ENCODE results near the gene PRR33.

PRR33 gene

GRCh38 chr11:1931341-1932104, 39.8 kb upstream of the PRR33 start:
- Mint-ChIP-seq H3K4me1 (ENCODE audit: low read depth) (peaks cover 4% of the 10 kb centered on the region), H3K9me3 (ENCODE audit: low read depth) (no peaks in the 10 kb centered on the region), H3K36me3 (no peaks in the 10 kb centered on the region), H3K27me3 (peaks cover 2% of the 10 kb centered on the region), H3K27ac (no peak overlapping the region), H3K4me3 (no peak overlapping the region)

DNA sequence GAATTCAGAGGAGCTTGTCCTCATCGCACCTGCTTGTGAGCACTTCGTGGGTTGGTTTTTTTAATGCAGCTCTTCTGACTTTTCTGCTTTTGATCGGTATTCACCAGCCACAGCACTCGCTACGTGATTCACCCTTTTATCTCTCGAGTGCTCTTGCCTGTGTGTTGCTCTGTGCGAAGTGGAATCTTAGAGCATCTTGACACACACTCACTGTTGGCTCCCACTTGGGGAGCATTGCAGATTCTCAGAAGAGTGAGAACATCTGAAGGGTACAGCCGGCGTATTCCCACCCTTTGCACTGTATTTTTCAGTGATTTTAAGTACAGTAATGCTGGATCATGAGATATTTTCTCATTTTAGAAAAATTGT, 38.8 kb upstream of the PRR33 start:
- no peaks in the 10 kb centered on the region for H3K36me3 Mint-ChIP-seq
- no peak overlapping the region for H3K4me3 Mint-ChIP-seq
- peaks cover 2% of the 10 kb centered on the region for H3K27me3 Mint-ChIP-seq
- no peak overlapping the region for H3K27ac Mint-ChIP-seq
- no peaks in the 10 kb centered on the region for H3K9me3 Mint-ChIP-seq (ENCODE audit: low read depth)
- peaks cover 4% of the 10 kb centered on the region for H3K4me1 Mint-ChIP-seq (ENCODE audit: low read depth)

- peaks cover 2% of the 10 kb centered on the region for H3K27me3 Mint-ChIP-seq
- no peaks in the 10 kb centered on the region for H3K9me3 Mint-ChIP-seq (ENCODE audit: low read depth)
- no peak overlapping the region for H3K4me3 Mint-ChIP-seq
- H3K36me3 Mint-ChIP-seq: no peaks in the 10 kb centered on the region
- H3K4me1 Mint-ChIP-seq (ENCODE audit: low read depth): peaks cover 4% of the 10 kb centered on the region
- H3K27ac Mint-ChIP-seq: no peak overlapping the region
Measured at GRCh38 chr11:1929621-1930461, 38.1 kb upstream of the PRR33 start.

DNA sequence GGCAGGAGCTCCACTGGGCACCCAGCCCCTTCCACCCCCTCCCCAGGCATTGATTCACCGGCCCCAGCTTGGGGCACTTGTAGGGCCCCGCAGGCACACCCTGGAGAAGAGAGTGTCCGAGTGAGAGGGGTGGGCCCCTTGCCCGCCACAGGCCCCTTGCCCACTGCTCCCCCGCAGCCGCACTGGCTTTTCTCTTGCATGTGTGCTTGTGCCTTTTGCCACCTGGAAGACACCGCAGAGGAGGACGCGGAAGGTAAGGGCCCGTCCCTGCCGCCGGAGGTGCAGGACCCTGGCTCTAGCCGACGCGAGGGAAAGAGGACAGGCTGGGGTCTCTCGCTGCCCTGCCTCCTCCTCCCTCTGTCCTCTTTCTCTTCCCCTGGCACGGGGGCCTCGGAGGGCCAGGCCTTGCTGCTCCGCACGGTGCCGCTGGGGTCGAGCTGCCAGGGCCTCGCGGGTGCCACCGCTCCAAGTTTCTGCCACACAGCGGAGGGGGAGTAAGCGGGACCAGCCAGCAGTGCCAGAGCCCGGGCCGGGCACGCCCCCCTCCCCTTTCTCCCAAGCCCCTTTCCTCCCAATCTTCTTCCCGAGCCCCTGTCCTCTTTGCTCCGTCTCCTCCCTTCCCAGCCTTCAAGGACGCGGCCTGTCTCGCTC, 37.3 kb upstream of the PRR33 start:
- no peak overlapping the region for H3K4me3 Mint-ChIP-seq
- H3K36me3 Mint-ChIP-seq: no peaks in the 10 kb centered on the region
- H3K4me1 Mint-ChIP-seq (ENCODE audit: low read depth): peaks cover 4% of the 10 kb centered on the region
- peaks cover 2% of the 10 kb centered on the region for H3K27me3 Mint-ChIP-seq
- no peak overlapping the region for H3K27ac Mint-ChIP-seq
- H3K9me3 Mint-ChIP-seq (ENCODE audit: low read depth): no peaks in the 10 kb centered on the region

DNA sequence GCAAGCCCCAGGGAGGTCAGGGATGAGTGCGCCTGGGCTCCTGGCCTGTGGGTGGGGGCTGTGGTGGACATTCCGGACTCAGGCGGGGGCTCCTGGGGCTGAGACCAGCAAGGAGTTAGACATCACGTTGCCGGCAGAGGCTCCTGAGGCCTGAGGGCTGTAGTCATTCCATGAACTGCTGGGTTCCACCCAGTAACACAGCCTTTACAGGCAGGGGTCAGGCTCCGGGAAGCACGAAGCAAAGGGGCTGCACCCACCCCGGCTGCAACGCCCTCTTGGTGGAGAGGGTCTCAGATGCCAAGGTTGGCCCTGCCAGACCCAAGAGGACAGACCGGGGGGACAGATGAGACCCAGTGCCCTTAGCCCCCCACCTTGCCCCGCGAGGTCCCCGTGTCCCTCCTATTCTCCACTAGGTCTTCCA, 36.8 kb upstream of the PRR33 start:
- no peaks in the 10 kb centered on the region for H3K36me3 Mint-ChIP-seq
- H3K27ac Mint-ChIP-seq: no peak overlapping the region
- H3K9me3 Mint-ChIP-seq (ENCODE audit: low read depth): no peaks in the 10 kb centered on the region
- peaks cover 2% of the 10 kb centered on the region for H3K27me3 Mint-ChIP-seq
- peaks cover 5% of the 10 kb centered on the region for H3K4me1 Mint-ChIP-seq (ENCODE audit: low read depth)
- no peak overlapping the region for H3K4me3 Mint-ChIP-seq

- Mint-ChIP-seq H3K9me3 (ENCODE audit: low read depth) (no peaks in the 10 kb centered on the region), H3K27ac (no peak overlapping the region), H3K27me3 (peaks cover 2% of the 10 kb centered on the region), H3K4me1 (ENCODE audit: low read depth) (peaks cover 5% of the 10 kb centered on the region), H3K36me3 (no peaks in the 10 kb centered on the region), H3K4me3 (no peak overlapping the region)
Measured at GRCh38 chr11:1927848-1928469, 36.3 kb upstream of the PRR33 start.

- Mint-ChIP-seq H3K4me3 (no peak overlapping the region), H3K9me3 (ENCODE audit: low read depth) (no peaks in the 10 kb centered on the region), H3K27me3 (peaks cover 2% of the 10 kb centered on the region), H3K27ac (no peak overlapping the region), H3K36me3 (no peaks in the 10 kb centered on the region), H3K4me1 (ENCODE audit: low read depth) (peaks cover 5% of the 10 kb centered on the region)
Measured at GRCh38 chr11:1927026-1927847, 35.5 kb upstream of the PRR33 start.

GRCh38 chr11:1926156-1927025, 34.7 kb upstream of the PRR33 start:
- no peak overlapping the region for H3K4me3 Mint-ChIP-seq
- no peaks in the 10 kb centered on the region for H3K9me3 Mint-ChIP-seq (ENCODE audit: low read depth)
- H3K27me3 Mint-ChIP-seq: peaks cover 2% of the 10 kb centered on the region
- H3K36me3 Mint-ChIP-seq: no peaks in the 10 kb centered on the region
- no peak overlapping the region for H3K27ac Mint-ChIP-seq
- peaks cover 5% of the 10 kb centered on the region for H3K4me1 Mint-ChIP-seq (ENCODE audit: low read depth)

GRCh38 chr11:1925373-1926155, 33.9 kb upstream of the PRR33 start:
- Mint-ChIP-seq H3K4me3 (no peak overlapping the region), H3K27me3 (peaks cover 2% of the 10 kb centered on the region), H3K9me3 (ENCODE audit: low read depth) (no peaks in the 10 kb centered on the region), H3K27ac (no peak overlapping the region), H3K4me1 (ENCODE audit: low read depth) (peaks cover 4% of the 10 kb centered on the region), H3K36me3 (no peaks in the 10 kb centered on the region)

DNA sequence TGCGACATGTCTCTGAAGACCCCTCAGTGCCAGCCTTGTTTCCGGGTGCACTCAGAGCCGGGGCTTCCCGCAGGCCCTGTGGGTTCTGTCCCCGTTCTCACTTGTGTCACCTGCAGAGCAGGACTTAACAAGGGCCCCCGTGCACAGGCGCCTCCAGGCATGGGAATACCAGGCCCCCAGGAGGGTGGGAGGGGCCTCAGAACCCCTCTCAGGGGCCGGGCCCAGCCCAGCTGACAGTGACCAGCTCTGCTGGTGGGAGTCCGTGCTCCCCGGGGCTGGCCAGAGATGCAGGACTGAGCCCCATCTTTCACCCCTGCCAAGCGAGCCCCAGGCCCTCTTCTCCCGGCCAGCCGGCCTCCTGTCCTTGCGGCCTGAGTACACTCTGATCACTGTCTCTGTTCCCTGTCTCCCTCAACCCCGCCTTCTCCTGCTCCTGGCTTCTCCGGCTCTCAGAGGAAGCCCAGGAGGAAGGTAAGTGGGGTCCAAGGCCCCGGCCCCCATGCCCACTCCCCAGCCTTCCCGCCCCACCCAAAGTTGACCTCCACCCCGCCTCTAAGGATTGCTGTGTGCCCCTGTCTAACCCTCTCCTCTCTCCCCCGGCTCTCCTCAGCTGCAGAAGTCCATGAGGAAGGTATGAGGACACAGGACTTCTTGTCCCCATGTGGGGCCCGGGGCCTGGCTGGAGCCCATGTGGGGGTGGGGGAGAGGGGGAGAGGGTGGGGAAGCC, 33.1 kb upstream of the PRR33 start:
- Mint-ChIP-seq H3K9me3 (ENCODE audit: low read depth) (no peaks in the 10 kb centered on the region), H3K36me3 (no peaks in the 10 kb centered on the region), H3K27ac (no peak overlapping the region), H3K4me1 (ENCODE audit: low read depth) (peaks cover 2% of the 10 kb centered on the region), H3K27me3 (no peaks in the 10 kb centered on the region), H3K4me3 (no peak overlapping the region)

DNA sequence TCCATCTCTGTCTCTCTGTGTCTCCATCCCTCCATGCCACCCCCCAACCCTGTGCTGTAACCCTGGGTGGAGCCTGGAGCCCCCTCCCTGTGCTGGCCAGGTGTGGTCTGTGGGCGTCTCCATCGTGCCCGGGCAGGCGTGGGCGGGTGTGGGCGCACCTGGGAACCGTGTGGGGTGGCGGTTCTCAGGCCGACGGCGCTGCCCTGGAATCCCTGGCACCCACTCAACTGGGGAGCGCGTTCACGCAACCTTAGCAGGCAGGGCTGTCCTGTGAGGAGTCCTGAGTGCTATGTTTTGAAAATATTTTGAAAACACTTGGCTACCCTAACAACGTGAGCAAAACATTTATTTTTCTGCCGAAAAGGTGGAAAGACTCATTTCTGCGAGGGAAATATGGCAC, 32.5 kb upstream of the PRR33 start:
- H3K36me3 Mint-ChIP-seq: no peaks in the 10 kb centered on the region
- H3K4me1 Mint-ChIP-seq (ENCODE audit: low read depth): peaks cover 2% of the 10 kb centered on the region
- no peak overlapping the region for H3K4me3 Mint-ChIP-seq
- H3K9me3 Mint-ChIP-seq (ENCODE audit: low read depth): no peaks in the 10 kb centered on the region
- H3K27me3 Mint-ChIP-seq: no peaks in the 10 kb centered on the region
- H3K27ac Mint-ChIP-seq: no peak overlapping the region

DNA sequence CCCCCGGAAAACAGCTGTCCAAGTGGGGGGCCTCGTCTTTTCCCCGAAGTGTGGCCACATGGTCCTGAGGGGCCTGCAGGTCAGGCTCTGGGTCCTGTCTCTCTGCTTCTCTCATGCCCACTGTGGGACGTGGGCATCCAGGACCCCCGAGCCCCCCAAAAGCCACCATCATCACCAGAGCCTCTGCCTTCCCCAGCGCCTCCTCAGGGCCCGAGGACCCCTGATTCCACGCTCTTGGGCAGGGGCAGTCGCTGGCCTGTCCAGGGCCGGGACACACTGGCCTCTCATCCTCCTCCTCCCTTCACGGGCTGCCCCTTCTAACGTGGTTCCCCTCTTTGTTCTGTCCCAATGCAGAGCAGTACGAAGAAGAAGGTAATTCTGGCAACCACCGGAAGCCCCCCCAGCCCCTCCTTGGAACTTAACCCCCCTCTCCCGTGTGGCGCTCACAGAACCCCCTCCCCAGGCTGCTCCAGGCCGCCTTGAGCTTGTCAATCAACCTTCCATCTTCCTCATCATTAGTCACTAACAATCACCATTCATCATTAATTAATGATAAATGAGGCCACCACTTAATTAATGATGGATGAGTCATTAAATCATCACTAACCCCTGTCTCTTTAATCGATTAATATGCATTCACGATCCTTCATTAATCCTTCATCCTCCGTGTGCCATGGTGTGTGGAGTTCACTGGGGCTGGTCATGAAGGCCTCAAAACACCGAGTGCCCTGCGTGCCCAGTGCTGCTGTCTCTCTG, 31.7 kb upstream of the PRR33 start:
- peaks cover 2% of the 10 kb centered on the region for H3K4me1 Mint-ChIP-seq (ENCODE audit: low read depth)
- no peaks in the 10 kb centered on the region for H3K36me3 Mint-ChIP-seq
- no peak overlapping the region for H3K27ac Mint-ChIP-seq
- H3K9me3 Mint-ChIP-seq (ENCODE audit: low read depth): no peaks in the 10 kb centered on the region
- no peaks in the 10 kb centered on the region for H3K27me3 Mint-ChIP-seq
- no peak overlapping the region for H3K4me3 Mint-ChIP-seq
